Neuronal stem cell (in vitro differentiated cells): ENCODE data around the gene SMAD6. TPM values are rescaled to one million over a fixed set of nuclear protein-coding genes. Genes with fewer than 3 reads are reported as not detected.

Experiments used
- DNase-seq: peaks from one replicate; pipeline ENCODE4 v3.0.0-alpha.2; 2013; ENCODE audit warnings: low spot score
- H2AFZ ChIP-seq: one replicate; pipeline ENCODE4 v1.6.1; 2013; ENCODE audit warnings: mild to moderate bottlenecking, low read length, inconsistent platforms
- H2AK5ac ChIP-seq: 2 replicates; pipeline ENCODE4 v1.6.1; 2013; ENCODE audit warnings: low read depth, mild to moderate bottlenecking, inconsistent platforms, low read length, moderate library complexity, mixed read lengths
- H2BK120ac ChIP-seq: 2 replicates; pipeline ENCODE4 v1.6.1; 2013; ENCODE audit warnings: low read depth, mild to moderate bottlenecking, inconsistent platforms, low read length, moderate library complexity, mixed read lengths
- H2BK12ac ChIP-seq: one replicate; pipeline ENCODE4 v1.6.1; 2013; ENCODE audit warnings: low read length, inconsistent platforms
- H2BK15ac ChIP-seq: 2 replicates; pipeline ENCODE4 v1.6.1; 2013; ENCODE audit warnings: mild to moderate bottlenecking, low read length, inconsistent platforms, mixed read lengths
- H2BK5ac ChIP-seq: one replicate; pipeline ENCODE4 v1.6.1; 2013; ENCODE audit warnings: inconsistent platforms, mild to moderate bottlenecking, low read length, moderate library complexity
- H3K14ac ChIP-seq: one replicate; pipeline ENCODE4 v1.6.1; 2013; ENCODE audit warnings: low read length, inconsistent platforms
- H3K18ac ChIP-seq: 2 replicates; pipeline ENCODE4 v1.6.1; 2013; ENCODE audit warnings: low read length, inconsistent platforms
- H3K23ac ChIP-seq: 2 replicates; pipeline ENCODE4 v1.6.1; 2013; ENCODE audit warnings: low read depth, mild to moderate bottlenecking, mixed read lengths, low read length, inconsistent platforms; ENCODE audit not compliant: poor library complexity
- H3K27ac ChIP-seq: replicated peaks from 3 replicates; pipeline ENCODE4 v1.5.1; 2013; ENCODE audit warnings: low read length, inconsistent platforms
- H3K27me3 ChIP-seq, 3 experiments: 2 replicates each; pipeline ENCODE4 v1.6.1; 2013; ENCODE audit warnings: low read length in 3 of 3, mild to moderate bottlenecking in 2 of 3, inconsistent platforms in 1 of 3, low read depth in 1 of 3, mixed read lengths in 1 of 3, moderate library complexity in 1 of 3; ENCODE audit not compliant: control insufficient read depth in 3 of 3, insufficient read depth in 3 of 3
- H3K36me3 ChIP-seq, 2 donors: replicated peaks in 1 of 2; 2 replicates each; pipeline ENCODE4 v1.6.1; 2013; ENCODE audit warnings: low read length in 2 of 2; ENCODE audit not compliant: control insufficient read depth in 2 of 2, insufficient read depth in 2 of 2
- H3K4ac ChIP-seq: 2 replicates; pipeline ENCODE4 v1.6.1; 2013; ENCODE audit warnings: inconsistent platforms, mild to moderate bottlenecking, low read length, moderate library complexity
- H3K4me1 ChIP-seq, 2 donors: 1 replicate in 1 of 2; 2 replicates in 1 of 2; pipeline ENCODE4 v1.6.1; 2013; ENCODE audit warnings: low read length in 2 of 2, low read depth in 1 of 2; ENCODE audit not compliant: control insufficient read depth in 2 of 2, insufficient read depth in 1 of 2
- H3K4me2 ChIP-seq: one replicate; pipeline ENCODE4 v1.6.1; 2013; ENCODE audit warnings: mild to moderate bottlenecking, low read length, inconsistent platforms; ENCODE audit not compliant: insufficient read depth, poor library complexity, severe bottlenecking
- H3K4me3 ChIP-seq, 2 donors: 2 replicates each; pipeline ENCODE4 v1.5.1; 2013; ENCODE audit warnings: low read length in 2 of 2, mild to moderate bottlenecking in 2 of 2, inconsistent platforms in 1 of 2, moderate library complexity in 1 of 2
- H3K79me1 ChIP-seq: one replicate; pipeline ENCODE4 v1.6.1; 2013; ENCODE audit warnings: low read depth, mild to moderate bottlenecking, inconsistent platforms, low read length, moderate library complexity
- H3K9ac ChIP-seq: one replicate; pipeline ENCODE4 v1.6.1; 2013; ENCODE audit warnings: mild to moderate bottlenecking, low read depth, low read length, inconsistent platforms; ENCODE audit not compliant: poor library complexity
- H3K9me3 ChIP-seq, 2 donors: replicated peaks in 1 of 2; 2 replicates each; pipeline versions ENCODE3 to v1.6.1; 2013; ENCODE audit warnings: low read length in 2 of 2, mild to moderate bottlenecking in 2 of 2, inconsistent platforms in 1 of 2, low read depth in 1 of 2, mixed read lengths in 1 of 2, moderate library complexity in 1 of 2; ENCODE audit not compliant: control insufficient read depth in 2 of 2, insufficient read depth in 1 of 2
- H4K8ac ChIP-seq: one replicate; pipeline ENCODE4 v1.6.1; 2013; ENCODE audit warnings: low read depth, mild to moderate bottlenecking, inconsistent platforms, low read length, moderate library complexity
- H4K91ac ChIP-seq: one replicate; pipeline ENCODE4 v1.6.1; 2013; ENCODE audit warnings: low read length, low read depth, mild to moderate bottlenecking, inconsistent platforms; ENCODE audit not compliant: poor library complexity
- WGBS, 2 donors: extraction: QIAGEN DNeasy Blood & Tissue Kit; methylation state at CpG; one replicate each; pipeline ENCODE4 v1.1.7; 2013; ENCODE audit warnings: missing lambda C conversion rate in 2 of 2, mixed read lengths in 1 of 2; ENCODE audit not compliant: insufficient read length in 2 of 2, insufficient replicate concordance in 1 of 2; ENCODE audit errors: extremely low coverage in 2 of 2; 5-methylcytosine and 5-hydroxymethylcytosine counted together
- polyA plus RNA-seq, 2 experiments: library from polyadenylated mRNA; stranded (reverse); fragments of 200-250 nt; gene quantifications; one replicate each; pipeline ENCODE4 v1.2.3, GENCODE V29; 2013

Gene SMAD6
- 0.98 TPM for polyA plus RNA-seq (2013, experiment 1 of 2)
- 1.0 TPM for polyA plus RNA-seq (2013, experiment 2 of 2)

GRCh38 chr15:66702035-66702786, at the start of gene SMAD6:
Gene SMAD6 (plus strand): TSS chr15:66702236. CDS start chr15:66703259, 1,023 bp downstream.
- Histone ChIP-seq H3K36me3 (no peaks in the 10 kb centered on the region), H3K23ac (peak within 1 kb of the TSS; percentile 78), H3K14ac (no peak within 1 kb of the TSS), H3K9ac (peak within 1 kb of the TSS; percentile 89), H2BK5ac (no peak within 1 kb of the TSS), H3K9me3 (no peaks in the 10 kb centered on the region), H2BK12ac (no peak within 1 kb of the TSS), H3K4me1 (peaks cover 15 to 31% of the 10 kb centered on the region in 2 donors), H3K4me2 (peak within 1 kb of the TSS; percentile 89), H3K27me3 (peaks cover 0 to 31% (median 0%) of the 10 kb centered on the region in 3 experiments), H3K79me1 (no peaks in the 10 kb centered on the region), H3K27ac (peak within 1 kb of the TSS; percentile 0), H3K4ac (no peak within 1 kb of the TSS), H2BK120ac (no peak within 1 kb of the TSS), H3K18ac (peak within 1 kb of the TSS; percentile 96), H2BK15ac (peak within 1 kb of the TSS; percentile 50), H2AFZ (peak within 1 kb of the TSS; percentile 85), H2AK5ac (peak within 1 kb of the TSS; percentile 66), H3K4me3 (peak within 1 kb of the TSS; percentile 55 to 83), H4K8ac (no peak within 1 kb of the TSS), H4K91ac (no peak within 1 kb of the TSS)
- DNase-seq: peak; percentile 97
- WGBS, 2 donors: no CpG with 5 or more reads among the region's 55 CpGs

DNA sequence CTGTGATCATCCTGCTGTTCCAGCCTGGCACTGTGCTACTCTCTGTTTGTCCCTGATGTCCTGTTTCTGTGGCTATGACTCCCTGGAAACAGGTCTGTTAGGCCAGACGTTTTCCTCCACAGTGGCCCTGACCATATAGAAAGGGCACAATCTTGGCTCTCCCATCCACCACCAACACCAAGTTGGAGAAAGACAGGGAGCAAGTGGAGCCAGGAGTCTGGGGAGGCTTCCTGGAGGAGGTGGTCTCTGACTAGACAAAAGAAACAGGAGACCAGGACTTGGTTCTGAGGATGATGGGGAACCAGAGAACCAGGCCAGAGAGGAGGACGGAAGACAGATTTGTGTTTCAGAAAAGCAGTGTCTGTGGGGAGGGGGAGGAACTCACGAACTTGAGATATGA, 49.2 kb upstream of the SMAD6 start:
- no peak overlapping the region for H3K4me3 ChIP-seq
- peak overlapping the region; percentile 20 for H2AK5ac ChIP-seq
- peak overlapping the region; percentile 45 for H3K18ac ChIP-seq
- no peak overlapping the region for H3K23ac ChIP-seq
- no peak overlapping the region for H3K27ac ChIP-seq
- no peak for DNase-seq
- H3K4me2 ChIP-seq: no peak overlapping the region
- H2BK15ac ChIP-seq: no peak overlapping the region
- H4K91ac ChIP-seq: no peak overlapping the region
- no peaks in the 10 kb centered on the region for H3K79me1 ChIP-seq
- H2BK12ac ChIP-seq: no peak overlapping the region
- no peak overlapping the region for H3K4ac ChIP-seq
- H4K8ac ChIP-seq: no peak overlapping the region
- H2BK120ac ChIP-seq: no peak overlapping the region
- H3K9ac ChIP-seq: no peak overlapping the region
- peak overlapping the region; percentile 10 for H2BK5ac ChIP-seq
- WGBS, 2 donors: no CpG with 5 or more reads among the region's 3 CpGs
- no peaks in the 10 kb centered on the region for H3K36me3 ChIP-seq
- H3K27me3 ChIP-seq: no peaks in the 10 kb centered on the region
- peak overlapping the region; percentile 76 for H2AFZ ChIP-seq
- no peak overlapping the region for H3K14ac ChIP-seq
- peaks cover 39 to 46% of the 10 kb centered on the region in 2 donors for H3K4me1 ChIP-seq
- H3K9me3 ChIP-seq: no peaks in the 10 kb centered on the region

GRCh38 chr15:66653398-66653797, 48.6 kb upstream of the SMAD6 start:
- peak overlapping the region; percentile 68 for H3K18ac ChIP-seq
- no peaks in the 10 kb centered on the region for H3K9me3 ChIP-seq
- no peak for DNase-seq
- WGBS, 2 donors: no CpG with 5 or more reads among the region's 6 CpGs
- no peak overlapping the region for H3K27ac ChIP-seq
- no peak overlapping the region for H4K8ac ChIP-seq
- no peaks in the 10 kb centered on the region for H3K36me3 ChIP-seq
- H3K4me3 ChIP-seq: no peak overlapping the region
- H3K9ac ChIP-seq: no peak overlapping the region
- H3K14ac ChIP-seq: no peak overlapping the region
- peaks cover 41 to 50% of the 10 kb centered on the region in 2 donors for H3K4me1 ChIP-seq
- H4K91ac ChIP-seq: no peak overlapping the region
- peak overlapping the region; percentile 4 for H2BK12ac ChIP-seq
- no peak overlapping the region for H3K4me2 ChIP-seq
- H2BK15ac ChIP-seq: peak overlapping the region; percentile 47
- peak overlapping the region; percentile 22 for H2BK5ac ChIP-seq
- no peak overlapping the region for H3K4ac ChIP-seq
- peak overlapping the region; percentile 76 for H2AFZ ChIP-seq
- H3K27me3 ChIP-seq: no peaks in the 10 kb centered on the region
- H3K79me1 ChIP-seq: no peaks in the 10 kb centered on the region
- H2AK5ac ChIP-seq: peak overlapping the region; percentile 8
- no peak overlapping the region for H3K23ac ChIP-seq
- H2BK120ac ChIP-seq: no peak overlapping the region

DNA sequence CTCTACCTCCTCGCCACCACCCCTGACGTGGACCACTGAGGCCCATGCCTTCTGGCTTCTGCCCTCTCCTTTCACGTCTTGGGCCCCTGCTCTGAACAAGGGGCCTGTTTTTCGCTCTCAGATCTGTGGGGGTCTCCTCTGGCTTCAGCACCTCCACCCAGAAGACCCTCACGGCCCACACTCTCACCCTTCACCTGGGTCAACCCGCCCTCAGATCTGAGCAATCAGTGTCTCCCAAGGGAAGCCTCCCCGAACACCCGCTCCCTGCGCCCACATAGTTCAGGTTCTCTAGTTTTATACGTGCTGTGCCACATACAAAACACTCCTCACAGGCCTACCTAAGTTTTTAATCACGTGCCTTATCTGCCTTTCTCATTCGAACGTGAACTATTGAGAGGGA, 48.2 kb upstream of the SMAD6 start:
- no peak overlapping the region for H3K14ac ChIP-seq
- peak overlapping the region; percentile 22 for H2BK5ac ChIP-seq
- H3K23ac ChIP-seq: no peak overlapping the region
- DNase-seq: no peak
- H4K8ac ChIP-seq: no peak overlapping the region
- H2AK5ac ChIP-seq: peak overlapping the region; percentile 8
- peak overlapping the region; percentile 76 for H2AFZ ChIP-seq
- no peak overlapping the region for H3K4me3 ChIP-seq
- peaks cover 41 to 50% of the 10 kb centered on the region in 2 donors for H3K4me1 ChIP-seq
- H3K27me3 ChIP-seq: no peaks in the 10 kb centered on the region
- no peak overlapping the region for H2BK12ac ChIP-seq
- no peaks in the 10 kb centered on the region for H3K79me1 ChIP-seq
- H3K4ac ChIP-seq: no peak overlapping the region
- H3K27ac ChIP-seq: no peak overlapping the region
- no CpG with 5 or more reads among the region's 13 CpGs for WGBS, 2 donors
- H3K18ac ChIP-seq: peak overlapping the region; percentile 68
- no peak overlapping the region for H2BK15ac ChIP-seq
- no peaks in the 10 kb centered on the region for H3K36me3 ChIP-seq
- no peak overlapping the region for H3K4me2 ChIP-seq
- no peak overlapping the region for H3K9ac ChIP-seq
- no peaks in the 10 kb centered on the region for H3K9me3 ChIP-seq
- no peak overlapping the region for H2BK120ac ChIP-seq
- no peak overlapping the region for H4K91ac ChIP-seq
